SHP77 treated with DMSO at 0.1 percent for 48 hours (cell line): Measurements from ENCODE around the gene AOAH.

Experiments
- DNase-seq: peaks from one replicate; lab custom pipeline; 2025; lab: John Stamatoyannopoulos, UW

Gene AOAH

DNA sequence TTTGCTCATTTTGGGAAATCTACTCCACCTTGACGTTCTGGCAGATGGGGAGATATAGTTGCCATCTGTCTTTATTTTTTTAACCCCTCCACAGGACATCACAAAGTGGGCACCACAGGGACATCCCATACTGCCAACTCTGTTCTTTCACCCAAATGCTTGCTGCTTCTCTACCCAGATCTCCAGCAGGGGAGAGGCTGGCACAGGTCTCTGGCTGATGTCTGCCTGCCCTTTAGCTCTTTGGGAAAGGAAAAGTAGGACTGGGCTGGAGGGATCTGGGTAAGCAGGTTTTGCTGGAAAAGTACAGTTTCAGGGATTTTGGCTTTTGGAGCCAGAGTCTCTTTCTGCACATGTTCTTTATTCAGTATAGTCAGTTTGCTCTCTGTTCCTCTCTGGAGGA is 178.0 kb downstream of the AOAH start:
- DNase-seq, result no peak

DNA sequence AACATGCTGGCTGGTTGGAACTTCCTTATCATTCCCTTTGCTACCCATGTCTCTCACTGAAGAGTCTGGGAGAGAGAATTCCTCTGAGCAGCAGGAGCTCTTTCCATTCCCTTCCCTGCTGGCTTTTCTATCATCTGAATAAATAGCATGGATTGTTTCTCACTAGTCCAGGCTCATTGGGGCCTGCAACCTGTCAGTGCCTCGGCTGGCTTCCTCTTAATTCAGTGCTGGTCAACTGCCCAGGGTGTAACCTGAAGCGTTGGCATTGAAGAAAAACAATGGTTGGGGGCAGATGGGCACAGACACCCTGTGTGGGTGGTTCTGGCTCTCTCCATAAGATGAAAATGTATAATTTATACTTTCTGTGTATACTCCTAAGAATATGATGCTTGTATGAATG is 179.0 kb downstream of the AOAH start:
- no peak for DNase-seq

DNA sequence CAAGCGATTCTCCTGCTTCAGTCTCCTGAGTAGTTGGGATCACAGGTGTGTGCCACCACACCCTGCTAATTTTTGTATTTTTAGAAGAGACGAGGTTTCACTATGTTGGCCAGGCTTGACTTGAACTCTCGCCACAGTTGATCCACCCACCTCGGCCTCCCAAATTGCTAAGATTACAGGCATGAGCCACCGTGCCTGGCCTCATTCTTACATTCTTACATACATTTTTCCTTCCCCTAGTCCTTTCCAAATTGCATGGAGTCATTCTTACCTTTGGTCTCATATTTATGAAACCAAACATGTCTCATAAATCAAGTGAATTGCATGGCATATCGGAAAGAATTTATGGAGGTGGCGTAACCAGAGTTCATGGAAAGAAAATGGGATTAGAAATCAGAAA is 186.2 kb downstream of the AOAH start:
- no peak for DNase-seq

DNA sequence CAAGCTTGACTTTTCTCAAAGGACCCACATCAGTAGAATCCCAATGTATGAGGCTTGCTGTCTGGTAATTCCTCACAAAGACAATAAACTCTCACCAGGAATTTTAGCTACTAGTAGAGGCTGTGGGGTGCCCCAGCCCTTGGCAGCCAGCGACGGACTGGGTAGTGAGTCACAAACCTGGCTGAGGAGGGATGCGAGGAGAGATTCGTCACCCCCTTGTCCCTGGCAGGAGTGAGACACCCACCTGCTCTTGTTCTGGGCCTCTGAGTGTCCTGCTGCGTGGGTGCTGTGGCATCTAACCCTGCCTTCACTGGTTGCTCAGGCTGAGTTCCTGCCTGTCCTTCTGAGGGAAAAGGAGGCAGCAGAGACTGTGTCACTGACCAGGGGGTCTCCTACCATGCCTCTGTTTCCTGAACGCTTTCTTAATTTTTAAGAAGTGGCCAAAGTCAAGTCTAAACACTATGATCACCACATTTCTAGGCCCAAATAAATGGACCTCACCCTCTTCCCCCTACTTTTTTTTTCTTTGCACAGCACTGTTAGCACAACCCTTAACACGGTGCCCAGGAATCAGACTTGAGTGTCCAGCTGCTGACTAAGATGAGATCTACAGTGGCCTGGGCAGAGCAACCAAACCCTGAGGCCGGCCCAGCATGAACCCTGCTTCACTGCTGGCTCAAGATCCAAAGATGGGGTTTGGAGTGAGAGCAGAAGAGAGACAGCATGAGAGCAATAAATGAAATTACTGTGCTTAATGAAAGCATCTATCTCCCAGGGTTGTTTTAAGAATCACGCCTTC is 188.2 kb downstream of the AOAH start:
- no peak for DNase-seq

DNA sequence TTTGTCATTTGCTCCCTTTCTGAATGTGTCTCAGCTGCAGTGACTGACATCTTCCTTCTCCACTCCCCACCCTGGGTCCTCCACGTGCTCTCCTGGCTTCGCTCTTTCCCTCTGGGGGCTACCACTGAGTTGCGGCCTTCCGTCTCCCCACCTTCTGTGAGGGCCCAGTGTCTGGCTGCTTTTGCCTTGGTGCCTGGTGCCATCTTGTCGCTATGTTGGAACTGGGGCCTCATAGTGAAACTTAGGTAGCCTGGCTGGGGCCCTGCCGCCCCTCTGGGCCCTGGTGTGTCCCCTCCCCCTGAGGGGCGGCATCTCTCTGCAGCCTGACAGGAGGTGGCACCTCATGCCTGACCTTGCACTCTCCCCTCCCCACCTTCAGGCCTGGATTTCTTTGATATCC is 190.6 kb downstream of the AOAH start:
- DNase-seq, result no peak

DNA sequence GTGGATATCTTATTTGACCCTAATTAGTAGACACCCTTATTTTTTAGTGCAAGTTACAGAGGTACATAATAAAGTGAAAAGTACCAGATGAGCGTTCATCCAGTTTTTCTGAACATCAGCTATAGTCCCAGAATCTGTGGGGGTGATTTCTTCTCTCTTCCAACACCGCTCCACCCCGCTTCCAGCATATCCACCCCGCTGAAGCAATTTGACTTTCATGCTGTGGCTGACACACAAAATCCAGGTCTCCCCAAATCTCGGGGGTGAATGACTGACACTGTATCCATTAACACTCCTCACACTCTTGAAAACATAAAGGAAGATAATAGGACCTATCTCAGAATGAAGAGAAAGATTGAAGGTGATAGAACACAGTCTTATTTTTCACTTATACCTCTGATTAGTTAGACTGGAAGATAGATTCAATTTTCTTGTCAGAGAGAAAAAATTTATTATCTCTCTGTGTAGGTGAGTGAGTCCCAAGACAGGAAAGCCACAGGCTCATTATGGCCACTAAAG is 191.3 kb downstream of the AOAH start:
- DNase-seq, result no peak

DNA sequence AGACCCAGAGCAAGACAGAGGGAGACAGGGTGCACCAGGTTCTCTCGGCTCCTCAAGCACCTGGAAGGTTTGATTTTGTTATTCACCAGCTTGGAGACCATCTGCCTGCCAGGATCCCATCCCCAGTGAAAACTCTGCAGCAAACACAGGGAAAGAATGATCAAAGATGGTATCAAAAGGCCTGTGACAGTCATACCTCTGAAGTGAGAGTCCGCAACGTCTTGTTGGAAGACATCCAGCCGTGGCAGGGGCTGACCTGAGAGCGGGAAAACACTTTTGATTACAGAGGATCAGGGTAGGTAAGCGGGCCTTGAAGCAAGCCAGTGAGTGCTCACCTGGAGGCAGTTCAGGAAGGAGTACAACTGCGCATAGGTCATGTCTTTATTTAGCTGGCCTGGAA is 192.3 kb downstream of the AOAH start:
- DNase-seq, result no peak

DNA sequence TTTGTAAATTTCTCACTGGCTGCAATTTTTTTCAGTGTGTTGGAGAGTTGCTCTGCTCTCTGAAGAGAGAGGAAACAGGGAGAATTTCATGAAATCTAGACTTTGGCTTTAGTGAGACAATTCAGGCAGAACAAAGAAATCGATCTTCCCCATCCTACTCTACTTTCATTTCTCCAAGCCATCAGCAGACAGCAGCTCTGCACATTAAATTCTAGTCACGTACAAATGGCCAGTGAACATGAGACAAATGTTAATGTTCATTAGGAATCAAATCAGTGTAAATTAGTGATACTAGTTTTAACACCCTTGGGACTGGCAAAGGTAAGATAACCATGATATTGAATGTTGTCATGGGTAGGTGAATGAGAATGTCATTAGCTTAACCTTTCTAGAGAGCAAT is 193.8 kb downstream of the AOAH start:
- DNase-seq, result no peak

DNA sequence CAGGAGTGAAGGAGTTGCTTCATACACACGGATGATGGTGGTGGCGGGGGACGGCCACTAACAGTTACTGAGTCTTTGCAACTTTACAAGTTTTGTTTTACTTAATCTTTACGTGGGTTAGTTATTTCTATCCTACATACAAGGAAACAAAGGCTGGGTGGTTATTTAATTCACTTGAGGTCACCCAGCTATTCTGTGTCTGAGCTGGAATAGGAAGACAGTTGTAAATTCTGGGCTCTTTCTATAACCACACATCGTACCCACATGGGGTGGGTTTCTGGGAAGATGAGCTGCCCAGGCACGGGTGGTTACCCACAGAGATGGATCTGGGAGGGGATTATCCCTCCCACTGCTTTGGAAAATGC is 196.8 kb downstream of the AOAH start:
- no peak for DNase-seq

DNA sequence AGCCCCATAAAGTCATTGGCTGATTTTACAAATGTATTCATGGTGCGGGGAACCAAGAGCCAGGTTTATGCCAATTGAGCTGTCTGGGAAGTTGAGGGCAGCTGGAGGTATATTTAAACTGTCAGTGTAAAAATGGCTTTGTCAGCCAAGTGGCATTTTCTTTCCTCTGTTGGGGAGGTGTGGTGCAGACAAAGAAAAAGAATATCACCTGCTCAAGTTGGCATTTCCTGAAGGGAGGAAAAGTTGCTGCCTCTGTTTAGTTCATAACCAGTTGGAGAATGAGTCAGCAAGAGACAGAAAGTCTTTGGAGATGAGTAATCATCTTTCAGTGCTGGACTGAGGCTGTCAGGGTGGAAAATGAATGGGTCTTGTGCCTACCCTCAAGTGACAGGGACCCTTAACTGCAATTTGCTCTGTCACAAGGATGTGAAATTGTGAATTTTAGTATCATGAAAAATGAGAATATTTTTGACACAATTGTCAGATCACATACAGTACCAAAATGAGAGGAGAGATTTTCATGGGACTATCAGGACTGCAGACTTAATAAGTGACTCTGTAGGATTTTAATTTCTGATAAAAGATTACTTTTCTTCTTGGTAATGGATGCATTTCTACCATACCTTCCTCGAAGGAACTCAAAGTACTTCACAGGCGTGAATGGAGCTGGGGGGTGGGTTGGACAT is 197.3 kb downstream of the AOAH start:
- no peak for DNase-seq

DNA sequence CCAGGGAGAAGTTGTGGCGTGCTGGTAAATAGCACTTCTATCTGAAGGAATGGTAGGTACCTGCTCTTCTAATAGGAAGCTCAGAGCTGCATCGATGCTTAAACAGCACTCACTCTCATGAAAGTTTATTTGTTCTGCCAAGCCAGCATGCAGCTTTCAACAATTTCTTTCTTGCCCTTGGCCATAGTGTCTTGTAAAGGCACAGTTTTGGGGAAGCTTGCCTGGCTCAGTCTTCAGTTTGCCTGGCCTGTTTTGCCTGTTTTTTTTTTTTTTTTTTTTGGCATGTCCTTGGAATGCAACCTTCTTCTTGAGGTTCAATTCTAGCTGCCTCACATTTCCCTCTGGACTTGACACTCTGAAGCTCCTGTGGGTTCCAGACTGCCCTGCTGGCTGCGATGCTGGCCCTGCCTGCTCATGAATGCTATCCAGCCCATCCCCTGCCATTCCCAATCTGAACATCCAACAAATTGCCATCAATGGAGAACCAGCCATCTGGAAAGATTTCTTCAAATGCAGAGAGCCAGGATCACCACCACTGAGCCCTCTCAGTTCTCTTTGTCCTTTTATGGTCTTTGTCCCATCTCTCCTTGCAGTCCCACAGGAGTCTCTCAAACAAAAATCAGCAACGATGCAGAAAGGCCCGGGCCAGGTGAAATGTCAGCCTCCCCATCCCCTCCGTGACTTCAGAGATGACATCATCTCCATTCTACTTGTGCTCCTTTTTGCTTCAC is 200.8 kb downstream of the AOAH start:
- no peak for DNase-seq

DNA sequence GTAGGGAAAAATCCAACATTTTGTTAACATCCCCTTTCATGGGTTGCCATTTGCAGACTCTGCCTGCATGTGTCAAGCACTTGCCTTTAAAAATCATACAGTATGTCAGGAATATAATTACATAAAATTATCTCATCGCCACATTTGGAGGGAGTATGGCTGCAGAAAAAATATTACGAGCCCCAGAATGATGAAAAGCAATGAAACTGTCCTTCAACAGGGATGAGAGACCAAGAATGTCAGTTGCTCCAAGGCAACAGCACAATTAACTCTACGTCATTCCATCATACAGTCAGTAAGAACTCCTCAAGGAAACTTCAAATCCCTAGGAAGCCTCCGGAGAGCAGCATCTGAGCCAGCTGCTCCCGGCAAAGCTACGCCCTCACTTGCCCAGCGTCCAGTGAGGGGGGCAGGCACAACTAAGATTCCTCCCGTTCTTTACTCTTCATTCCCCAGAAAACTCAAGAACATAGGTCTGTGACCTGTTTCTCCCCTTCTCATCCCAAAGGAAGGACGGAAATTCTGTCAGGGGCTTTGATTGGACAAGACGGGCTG is 201.8 kb downstream of the AOAH start:
- no peak for DNase-seq

DNA sequence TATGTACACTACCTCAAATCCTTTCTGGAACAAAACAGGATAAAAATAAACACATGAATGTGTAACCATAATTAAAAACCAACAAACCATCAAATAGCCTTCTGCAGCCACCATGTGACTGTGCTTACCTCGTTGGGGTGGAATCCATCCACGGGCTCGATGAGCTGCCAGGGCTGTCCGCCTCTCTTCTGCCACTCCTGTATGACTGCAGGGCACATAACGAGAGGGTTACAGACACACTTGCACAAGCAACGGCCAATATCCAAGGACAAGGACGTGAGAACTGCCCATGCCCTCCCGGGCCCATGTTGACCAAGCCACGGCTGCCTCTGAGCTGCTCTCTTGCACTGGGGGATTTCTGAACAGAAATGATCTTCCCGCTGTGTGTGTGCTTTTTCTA is 202.4 kb downstream of the AOAH start:
- DNase-seq, result no peak

DNA sequence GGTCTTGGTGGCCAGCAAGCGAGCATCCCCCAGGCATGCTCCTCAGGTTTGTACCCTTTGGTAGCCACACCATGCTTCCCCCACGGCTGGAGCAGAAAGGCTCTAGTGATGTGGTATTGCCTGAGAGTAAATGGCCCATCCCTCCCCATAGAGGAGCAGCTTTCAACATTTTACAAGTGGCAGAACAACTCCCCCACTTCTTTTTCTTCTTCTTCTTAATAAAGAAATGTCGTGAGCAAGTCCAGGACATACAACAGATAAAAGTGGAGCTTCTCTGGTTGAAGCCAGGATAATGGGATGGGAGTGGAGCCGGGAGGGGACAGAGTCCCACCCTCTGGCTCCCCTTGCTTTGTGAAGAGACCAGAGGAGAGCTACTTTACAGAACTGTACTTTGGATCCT is 203.2 kb downstream of the AOAH start:
- DNase-seq, result no peak

DNA sequence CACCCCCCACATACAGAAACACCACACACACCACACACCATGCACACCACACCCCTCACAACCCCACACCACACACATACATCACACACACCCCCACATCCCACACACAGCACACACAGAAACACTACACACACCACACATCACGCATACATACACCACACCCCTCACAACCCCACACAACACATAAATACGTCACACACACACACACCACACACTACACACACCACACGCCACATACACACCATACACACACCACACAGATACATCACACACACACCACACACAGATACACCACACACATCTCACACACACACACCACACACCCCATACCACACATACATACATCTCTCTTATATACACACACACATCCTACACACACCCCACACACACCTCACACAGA is 208.4 kb downstream of the AOAH start:
- no peak for DNase-seq

DNA sequence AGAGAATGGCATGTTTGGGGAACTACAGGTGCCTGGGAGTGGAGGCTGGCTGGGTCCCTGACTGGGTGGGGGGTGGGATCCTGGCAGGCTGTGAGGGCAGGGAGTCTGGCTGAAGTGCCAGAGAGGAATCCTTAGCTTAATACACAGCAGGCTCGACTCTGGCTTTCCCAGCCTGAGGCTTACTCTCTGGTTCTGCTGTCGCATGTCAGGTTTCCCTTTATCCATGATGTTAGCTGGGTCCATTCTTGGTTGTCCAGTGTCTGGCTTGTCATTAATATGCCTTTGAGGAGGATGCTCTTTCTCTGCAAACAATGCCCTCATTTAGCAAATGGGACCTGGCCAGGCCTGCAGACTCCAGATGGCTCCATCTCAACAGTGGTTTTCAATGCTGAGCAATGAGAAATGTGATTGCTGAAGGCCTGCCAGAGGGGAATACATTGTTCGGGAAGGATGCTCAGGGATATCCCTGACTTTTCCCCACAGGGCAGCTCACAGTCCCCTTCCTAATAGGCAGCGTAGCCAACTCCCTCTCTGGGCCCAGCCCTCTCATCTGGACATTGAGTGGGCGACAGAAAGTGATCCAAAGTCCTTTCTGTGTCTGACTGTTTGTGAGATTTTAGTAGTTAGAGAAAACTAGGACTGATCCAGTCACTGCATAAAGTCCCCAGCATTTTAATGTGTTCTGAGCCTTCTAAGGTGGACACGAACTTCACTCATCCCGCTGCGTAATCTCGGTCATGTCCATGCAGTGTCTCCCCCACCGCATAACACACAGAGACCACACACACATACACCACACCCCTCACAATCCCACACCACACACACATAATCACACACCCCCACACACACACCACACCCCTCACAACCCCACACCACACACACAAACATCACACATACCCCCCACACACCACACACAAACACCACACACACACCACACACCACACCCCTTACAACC is 209.7 kb downstream of the AOAH start:
- DNase-seq, result no peak

DNA sequence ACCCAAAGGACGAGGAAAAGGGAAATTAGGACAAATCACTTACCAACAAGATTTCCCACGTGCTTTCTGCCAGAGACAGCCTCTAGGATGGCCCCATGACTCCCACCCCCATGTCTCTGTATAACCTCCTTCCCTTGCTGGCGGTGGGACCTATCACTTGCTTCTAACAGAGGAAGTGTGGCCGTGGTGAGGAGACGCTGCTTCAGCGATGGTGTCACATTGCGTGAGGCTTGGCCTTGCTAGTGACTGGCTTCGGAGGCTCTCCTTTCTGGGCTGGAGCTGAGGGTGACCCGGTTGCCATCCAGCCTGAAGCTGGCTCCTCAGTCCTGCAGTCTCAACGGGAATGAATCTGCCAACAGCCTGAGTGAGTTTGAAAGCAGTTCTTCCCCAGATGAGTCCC is 210.9 kb downstream of the AOAH start:
- no peak for DNase-seq

DNA sequence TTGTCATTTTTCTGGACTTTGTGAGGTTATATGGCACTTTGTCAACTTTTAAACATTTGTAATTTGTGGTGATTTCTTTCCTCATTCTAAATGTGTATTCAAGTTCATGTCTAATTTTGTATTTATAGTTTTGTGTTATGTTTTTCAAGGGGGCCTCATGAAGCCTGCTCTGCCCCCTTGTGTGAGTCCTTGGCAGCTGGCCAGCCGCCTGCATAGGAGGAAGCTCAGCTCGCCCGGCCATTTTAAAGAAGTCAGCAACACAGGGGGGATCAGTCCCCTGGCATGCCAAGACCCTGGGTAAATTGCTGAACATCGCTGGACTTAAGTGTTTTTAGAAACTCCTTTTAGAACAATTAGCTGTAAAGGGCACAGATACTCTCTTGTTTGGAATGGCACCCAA is 211.7 kb downstream of the AOAH start:
- no peak for DNase-seq

DNA sequence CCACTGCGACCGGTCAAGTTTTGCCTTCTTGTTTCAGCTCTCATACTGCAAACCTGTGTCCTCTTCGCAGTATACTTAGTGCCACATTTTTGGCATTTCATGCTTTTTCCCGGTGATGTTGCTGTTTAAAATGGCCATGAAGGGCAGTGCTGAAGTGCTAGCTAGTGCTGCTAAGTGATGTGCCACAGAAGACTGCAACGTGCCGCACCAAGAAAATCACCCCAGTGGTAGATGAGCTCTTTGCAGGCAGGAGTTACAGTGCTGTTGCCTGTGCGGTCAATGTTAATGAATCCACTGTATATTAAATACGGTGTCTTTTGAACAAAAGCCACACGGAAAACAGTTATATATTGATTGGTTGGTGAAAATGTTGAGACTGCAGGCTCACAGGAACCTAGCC is 214.3 kb downstream of the AOAH start:
- no peak for DNase-seq

DNA sequence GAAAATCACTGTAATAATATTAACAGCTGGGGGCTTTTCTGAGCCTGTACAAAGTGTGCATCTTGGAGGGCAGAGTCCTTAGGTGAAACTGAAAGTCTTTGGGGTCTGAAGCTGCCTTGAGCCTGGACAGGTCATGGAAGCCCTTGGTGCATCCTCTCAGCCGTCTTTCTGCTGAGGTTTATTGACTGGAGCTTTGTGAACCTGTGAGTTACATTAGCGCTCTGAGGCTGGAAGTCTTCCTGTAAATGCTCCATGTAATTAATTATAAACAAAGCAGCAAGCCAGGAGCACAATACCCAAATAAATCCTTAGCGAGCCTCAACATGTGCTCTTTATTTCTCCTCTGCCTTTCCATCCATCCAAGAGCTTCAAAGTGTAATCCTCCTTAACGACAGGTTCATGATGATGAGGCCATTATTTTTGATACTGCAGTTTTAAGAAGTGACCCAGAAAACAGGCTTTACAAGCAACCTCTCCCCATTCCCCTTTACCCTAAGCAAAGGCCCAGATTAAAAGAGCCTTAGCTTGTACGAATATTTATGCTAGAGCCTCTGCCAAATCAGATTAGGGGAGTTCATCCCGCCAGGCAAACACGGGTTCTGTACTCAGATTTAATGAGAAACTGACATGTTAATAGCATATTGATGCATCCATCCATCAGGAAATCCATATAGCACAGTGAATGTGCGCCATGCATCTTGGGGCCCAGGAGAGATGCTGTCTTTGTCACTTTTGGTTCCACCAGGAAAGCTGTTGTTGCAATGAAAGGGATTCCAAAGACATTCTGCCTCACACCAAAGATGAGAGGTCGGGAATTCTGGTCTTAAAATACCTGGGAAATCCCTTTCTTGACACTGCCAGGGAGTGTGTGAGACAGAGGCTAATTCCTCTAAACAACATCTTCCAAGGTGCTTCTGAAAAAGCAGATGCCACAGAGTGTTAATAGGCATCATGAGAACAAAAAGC is 216.5 kb downstream of the AOAH start:
- no peak for DNase-seq
